Activated CD4-positive, alpha-beta T cell treated with anti-CD3 and anti-CD28 coated beads, Interleukin-2, amount 50 U/mL, for 16 hours (primary cell): ENCODE measurements around the gene PELI1.
A peak's percentile ranks its signal among the peaks of the same experiment; 100 is the strongest.
"Not testable (repeated sequence)": the region's sequence is repeated elsewhere in the genome, so short reads cannot be mapped to it uniquely, and the experiment has no call there.

Source experiments
- DNase-seq: peaks from one replicate; pipeline ENCODE4 v3.0.0-alpha.2; 2020

Gene PELI1

DNA sequence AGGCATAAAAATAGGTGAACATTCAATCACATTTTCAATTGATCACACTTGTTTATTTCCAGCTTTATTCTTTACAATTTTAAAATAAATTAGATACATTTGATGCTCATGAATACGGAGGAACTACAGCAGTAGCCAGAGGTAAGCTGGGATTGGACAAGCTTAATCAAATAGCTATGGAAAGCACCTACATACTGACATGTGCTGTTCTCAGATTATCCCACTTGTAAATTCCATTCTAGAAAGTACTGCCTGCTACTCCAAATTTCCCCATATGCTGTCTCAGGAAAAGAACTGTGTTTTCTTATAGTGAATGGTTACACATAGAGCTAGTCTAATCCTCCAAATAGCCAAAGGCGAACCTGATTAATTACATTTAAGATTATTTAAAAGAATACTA lies 24.2 kb downstream of the PELI1 start:
- no peak for DNase-seq

DNA sequence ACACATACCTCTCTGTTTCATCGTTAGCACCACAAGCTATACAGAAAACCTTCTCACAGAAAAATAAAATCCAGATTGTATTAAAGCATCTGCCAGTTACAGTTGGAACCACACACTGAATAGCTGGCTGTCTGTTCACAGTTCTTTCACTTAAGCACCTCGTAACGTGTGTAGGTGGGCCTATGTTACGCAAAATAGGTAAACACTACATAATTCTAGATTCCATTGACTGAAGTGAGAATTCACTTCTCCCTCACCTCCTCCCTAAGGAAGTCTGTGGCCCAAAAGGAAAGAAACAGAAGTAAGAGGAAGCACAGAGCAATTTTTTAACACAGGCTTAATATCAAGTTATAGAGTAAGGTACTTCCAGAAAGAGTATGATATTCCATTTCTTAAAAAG lies 24.9 kb downstream of the PELI1 start:
- DNase-seq = no peak

GRCh38 chr2:64115808-64116598 lies 28.2 kb downstream of the PELI1 start:
- peak; percentile 46 for DNase-seq

DNA sequence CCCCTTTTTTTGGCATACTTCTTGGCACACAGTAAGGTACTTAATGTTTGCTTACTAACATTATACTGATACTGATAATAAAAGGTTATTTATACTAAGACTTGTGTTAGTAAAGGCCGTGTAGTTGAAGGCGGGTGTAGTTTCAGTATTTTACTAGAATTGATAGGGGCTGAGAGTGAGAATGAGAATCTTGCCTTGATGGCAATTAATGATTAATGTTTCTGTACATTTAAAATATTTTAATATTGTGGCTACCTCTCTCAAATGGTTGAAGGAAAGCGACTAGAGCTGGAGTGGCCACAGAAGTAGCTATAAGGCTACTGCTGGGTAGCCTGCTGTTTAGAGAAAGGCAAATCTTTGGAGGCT lies 29.3 kb downstream of the PELI1 start:
- no peak for DNase-seq

DNA sequence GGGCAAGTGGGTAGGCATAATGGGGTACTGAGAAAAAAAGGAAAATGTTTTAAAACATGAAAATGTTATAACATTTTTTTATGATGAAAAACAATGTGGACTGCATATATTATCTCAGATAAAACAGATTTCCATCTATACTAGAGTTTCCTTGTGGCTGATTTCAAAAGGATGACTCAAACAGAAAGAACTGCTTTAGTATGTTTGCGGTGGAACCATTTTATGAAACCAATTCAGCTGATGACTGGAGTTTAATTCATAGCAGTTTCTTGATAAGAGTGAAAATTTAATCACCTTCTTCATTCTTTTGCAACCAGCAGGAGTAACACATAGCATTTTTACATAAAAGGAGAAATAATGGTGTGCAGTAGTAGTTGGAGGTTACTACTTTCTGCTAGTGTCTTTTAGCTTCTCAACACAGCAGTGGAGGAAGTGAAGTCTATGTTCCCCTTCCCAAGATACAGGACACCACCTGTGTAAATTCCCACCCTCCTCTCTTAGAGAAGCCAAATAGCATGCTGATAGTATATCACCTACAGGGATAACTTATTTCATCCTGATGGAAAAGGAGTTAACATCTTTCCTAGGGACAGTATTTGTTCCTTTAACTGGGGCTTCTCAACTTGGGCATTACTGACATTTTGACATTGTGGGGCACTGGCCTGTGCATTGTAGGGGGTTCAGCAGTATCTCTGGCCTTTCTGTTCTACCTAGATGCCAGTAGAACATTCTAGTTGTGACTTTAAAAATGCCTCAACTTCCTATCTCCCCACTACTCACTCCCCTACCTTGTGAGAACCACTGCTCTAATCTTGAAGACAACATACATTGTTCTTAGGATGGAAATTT lies 29.9 kb downstream of the PELI1 start:
- DNase-seq = peak; percentile 88

DNA sequence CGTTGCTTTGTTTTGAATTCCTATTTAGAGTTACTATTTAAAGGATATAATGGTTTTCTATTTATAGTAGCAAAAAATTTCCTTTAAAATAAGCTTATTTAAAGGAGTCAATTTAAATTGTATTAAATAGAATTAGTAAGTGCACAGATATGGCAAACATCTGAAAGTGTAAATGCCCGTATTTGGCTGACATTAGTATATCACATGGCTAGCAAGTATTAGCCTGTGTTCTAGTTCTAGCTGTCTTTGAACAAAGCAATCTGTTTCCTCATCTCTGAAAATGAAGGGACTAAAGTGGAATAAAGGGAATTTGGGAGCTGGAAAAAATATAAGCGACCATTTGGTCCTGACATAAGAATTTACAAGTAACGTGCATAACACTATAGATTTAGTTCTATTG lies 32.2 kb downstream of the PELI1 start:
- DNase-seq = no peak

- no peak for DNase-seq
Observed at GRCh38 chr2:64111426-64111825, 32.8 kb downstream of the PELI1 start.

- no peak for DNase-seq
Observed at GRCh38 chr2:64108666-64109241, 35.5 kb downstream of the PELI1 start.

GRCh38 chr2:64106481-64106880 lies 37.7 kb downstream of the PELI1 start:
- DNase-seq = no peak

GRCh38 chr2:64105670-64106461 lies 38.4 kb downstream of the PELI1 start:
- no peak for DNase-seq

GRCh38 chr2:64104933-64105332 lies 39.3 kb downstream of the PELI1 start:
- DNase-seq = no peak

DNA sequence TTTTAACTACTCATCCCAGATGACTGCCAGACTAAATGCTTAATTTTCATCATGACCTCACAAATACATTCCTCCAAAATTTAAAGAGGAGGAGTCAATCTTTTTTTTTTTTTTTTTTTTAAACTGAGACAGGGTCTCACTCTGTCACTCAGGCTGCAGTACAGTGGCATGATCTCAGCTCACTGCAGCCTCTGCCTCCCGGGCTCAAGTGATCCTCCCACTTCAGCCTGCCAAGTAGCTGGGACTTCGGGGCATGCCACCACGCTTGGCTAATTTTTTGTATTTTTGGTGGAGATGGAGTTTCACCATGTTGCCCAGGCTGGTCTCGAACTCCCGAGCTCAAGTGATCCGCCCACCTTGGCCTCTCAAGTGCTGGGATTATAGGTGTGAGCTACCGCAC lies 41.5 kb downstream of the PELI1 start:
- not testable (repeated sequence) for DNase-seq

DNA sequence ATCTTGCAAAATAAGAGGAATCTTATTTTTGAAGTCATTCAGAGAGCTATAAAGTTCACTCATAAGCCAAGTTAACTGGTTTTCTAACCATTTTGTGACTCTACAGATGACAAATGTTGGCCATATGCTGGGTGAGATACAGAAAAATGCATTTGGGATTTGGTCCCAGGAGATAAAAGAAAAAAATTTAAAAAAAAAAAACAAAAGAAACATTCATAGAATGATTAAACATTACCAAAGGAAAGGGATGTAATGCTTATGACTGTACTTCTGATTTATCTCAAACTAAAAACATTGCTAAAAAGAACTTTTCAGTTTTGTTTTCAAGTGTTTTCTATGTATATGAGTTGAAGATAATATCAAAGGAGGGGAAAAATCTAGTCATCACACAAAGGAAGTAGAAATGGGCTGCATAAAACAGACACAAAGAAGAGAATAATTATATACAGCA lies 43.1 kb downstream of the PELI1 start:
- peak; percentile 84 for DNase-seq

DNA sequence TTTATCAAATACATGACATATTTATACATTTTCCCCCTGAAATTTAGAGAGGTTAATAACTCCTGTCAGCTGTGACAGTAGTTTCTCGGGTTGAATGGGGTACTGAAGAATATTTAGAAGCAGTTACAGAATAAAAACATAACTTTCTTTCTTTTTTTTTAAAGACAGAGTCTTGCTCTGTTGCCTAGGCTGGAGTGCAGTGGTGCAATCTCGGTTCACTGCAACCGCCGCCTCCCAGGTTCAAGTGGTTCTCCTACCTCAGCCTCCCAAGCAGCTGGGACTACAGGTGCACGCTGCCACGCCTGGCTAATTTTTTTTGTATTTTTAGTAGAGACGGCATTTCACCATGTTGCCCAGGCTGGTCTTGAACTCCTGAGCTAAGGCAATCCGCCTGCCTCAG lies 43.6 kb downstream of the PELI1 start:
- not testable (repeated sequence) for DNase-seq

DNA sequence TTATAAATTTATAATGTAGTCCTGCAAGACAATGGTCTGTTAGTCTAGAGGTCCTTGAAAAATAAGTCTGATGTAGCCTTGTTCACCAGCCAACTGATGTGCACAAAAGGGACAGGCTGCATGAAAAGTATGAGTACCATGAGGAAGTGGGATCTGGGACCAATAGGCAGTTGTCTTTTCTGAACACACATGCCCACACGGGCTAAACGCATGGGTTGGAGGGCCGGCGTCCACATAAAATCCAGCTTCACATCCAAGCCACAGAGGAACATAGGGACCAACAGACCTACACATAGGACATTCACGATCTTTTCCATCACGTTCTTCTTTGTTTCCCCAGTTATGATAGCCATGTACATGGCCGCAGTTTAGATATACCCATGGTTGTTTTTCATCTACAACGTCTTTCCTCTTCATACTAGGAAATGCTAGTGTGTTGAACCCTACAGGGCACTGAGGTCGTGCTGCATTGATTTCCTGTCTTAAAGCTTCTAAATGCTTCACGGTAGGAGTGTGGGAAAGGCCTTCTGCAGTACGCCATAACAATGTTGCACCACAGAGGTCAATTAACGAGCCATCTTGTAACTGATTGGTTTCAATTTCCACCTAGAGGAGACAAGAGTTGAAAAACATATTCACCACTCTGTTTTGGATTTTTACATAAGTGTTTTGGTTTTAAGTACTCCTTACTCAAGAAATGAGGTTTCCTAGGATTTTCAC lies 49.4 kb downstream of the PELI1 start:
- no peak for DNase-seq

- DNase-seq = no peak
Observed at GRCh38 chr2:64093341-64093740, 50.9 kb downstream of the PELI1 start.

DNA sequence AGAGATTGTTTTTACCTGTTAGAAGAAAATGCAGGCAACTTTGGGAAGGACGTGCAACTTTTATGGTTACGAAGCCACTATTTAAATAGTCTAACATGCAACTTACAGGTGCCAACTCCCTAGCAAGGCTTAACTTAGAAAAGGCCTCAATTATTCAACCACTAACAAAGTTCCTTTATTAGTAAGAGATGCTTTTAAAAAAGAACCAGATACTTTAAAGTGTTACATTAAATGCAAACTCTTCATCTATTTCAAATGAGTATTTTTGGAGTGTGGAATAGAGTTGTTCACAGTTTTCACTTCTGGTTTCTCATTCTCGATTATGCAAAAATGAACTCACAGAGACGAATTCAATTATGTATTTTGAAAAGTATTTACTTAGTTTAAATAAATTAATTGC lies 51.7 kb downstream of the PELI1 start:
- DNase-seq = no peak

DNA sequence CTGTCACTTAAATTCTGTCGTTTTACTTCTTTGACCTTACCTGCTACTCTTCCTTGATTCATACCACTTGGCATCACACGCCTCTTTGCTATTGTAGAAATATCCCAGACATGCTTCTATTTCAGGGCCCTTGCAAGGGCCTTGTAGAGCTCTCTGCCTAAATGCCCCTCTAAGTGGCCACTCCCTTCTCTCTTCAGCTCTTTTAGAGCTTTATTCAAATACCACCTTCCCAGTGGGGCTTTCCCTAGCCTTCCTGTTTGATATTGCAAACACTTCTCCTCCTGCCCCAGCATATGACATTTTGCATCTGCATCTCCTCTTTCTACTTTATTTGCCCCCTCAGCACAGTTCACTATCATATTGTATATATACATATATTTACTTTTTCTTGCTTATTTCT lies 54.0 kb downstream of the PELI1 start:
- no peak for DNase-seq

DNA sequence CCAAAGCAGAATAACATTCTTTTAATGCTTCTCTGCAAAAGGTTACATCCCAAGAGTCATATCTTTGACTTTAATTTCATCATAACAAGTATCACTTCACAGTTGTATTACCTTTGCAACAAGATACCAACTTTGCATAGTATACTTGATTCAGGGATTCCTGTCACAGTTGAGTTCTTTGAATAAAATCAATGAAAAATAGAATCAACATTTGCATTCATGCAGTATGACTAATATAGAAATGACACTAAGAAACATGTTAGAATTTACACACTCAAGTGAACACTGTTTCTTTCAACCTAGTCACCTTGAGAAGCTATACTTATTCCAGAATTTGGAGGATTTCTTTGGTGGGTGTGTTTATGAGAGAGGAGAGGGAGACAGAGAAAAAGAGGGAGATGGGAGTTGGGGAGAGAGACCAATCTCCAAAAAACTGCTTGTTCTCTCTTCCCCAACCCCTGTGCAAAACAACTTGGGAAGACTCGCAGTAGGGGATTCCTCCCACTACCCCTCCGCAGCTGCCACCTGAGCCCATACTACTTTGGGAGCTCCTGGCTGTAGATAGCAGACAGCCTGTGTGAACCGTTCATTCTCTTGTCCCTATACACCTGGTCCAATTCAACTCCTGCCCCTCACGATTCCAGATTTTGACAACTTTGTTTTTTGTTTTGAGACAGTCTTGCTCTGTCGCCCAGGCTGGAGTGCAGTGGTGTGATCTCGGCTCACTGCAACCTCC lies 57.7 kb downstream of the PELI1 start:
- DNase-seq = no peak

DNA sequence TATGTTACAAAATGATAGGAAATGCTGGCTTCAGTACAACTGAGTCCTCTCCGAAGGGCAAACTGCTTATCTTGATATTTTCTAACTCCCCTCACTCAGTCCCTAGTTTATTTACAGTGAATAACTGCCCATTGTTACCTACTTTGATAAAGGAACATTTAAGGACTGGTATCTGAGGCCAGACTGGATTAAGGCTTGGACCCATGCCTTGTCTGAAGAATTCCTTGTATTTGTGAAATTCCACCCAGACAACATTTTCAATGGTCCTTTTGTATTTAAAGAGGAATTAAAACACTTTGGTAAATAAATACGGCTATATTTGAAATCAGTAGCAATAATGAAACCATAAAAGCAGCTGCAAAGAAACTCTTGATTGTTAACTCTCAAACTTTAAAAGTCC lies 58.3 kb downstream of the PELI1 start:
- DNase-seq = no peak

DNA sequence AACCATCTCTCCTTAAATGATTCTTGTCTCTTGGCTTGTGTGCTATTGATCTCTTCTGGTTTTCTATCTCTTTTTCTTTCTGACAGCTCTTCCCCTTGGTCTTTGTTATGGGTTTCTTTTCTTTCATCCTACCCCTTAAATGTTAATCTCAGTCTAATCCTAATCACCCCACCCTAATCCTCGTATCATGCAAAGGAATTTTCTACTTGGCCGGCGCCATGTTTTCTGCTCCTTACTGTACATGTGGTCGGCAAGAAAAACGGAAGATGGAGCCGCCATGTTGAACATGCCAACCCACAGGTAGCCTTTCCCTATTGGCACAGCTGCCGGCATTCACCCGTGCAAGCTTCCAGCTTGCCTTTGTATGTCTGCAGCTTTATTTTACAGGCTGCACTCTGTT lies 63.2 kb downstream of the PELI1 start:
- no peak for DNase-seq

GRCh38 chr2:64080179-64080578 lies 64.0 kb downstream of the PELI1 start:
- no peak for DNase-seq
